ENCODE data around the gene KCNH3. TPM values are rescaled to one million over a fixed set of nuclear protein-coding genes. Genes with fewer than 3 reads are reported as not detected.

Gene KCNH3
- total RNA-seq, 4 donors from 2014 or later: not detected

GRCh38 chr12:49578471-49579112 is 39.8 kb downstream of the KCNH3 start:
- no peak for TF ChIP-seq CTCF (IDR thresholded peaks at IDR 0.05; ENCODE audit: low read depth)

- TF ChIP-seq CTCF (IDR thresholded peaks at IDR 0.05; ENCODE audit: low read depth): no peak
Measured at GRCh38 chr12:49580572-49581535, 42.0 kb downstream of the KCNH3 start.

GRCh38 chr12:49582201-49582600 is 43.4 kb downstream of the KCNH3 start:
- TF ChIP-seq CTCF (IDR thresholded peaks at IDR 0.05; ENCODE audit: low read depth): no peak

- no peak for TF ChIP-seq CTCF (IDR thresholded peaks at IDR 0.05; ENCODE audit: low read depth)
Measured at GRCh38 chr12:49582850-49583249, 44.0 kb downstream of the KCNH3 start.

GRCh38 chr12:49583366-49584094 is 44.7 kb downstream of the KCNH3 start:
- no peak for TF ChIP-seq CTCF (IDR thresholded peaks at IDR 0.05; ENCODE audit: low read depth)

GRCh38 chr12:49584591-49584990 is 45.8 kb downstream of the KCNH3 start:
- TF ChIP-seq CTCF (IDR thresholded peaks at IDR 0.05; ENCODE audit: low read depth): no peak
